GM19351 (cell line): ENCODE measurements around the gene CRYBG2.

Source experiments
- ATAC-seq: cut with Tn5 transposase; IDR thresholded peaks from one replicate; pipeline ENCODE4 v1.9.1; 2021; ENCODE audit warnings: mild to moderate bottlenecking, moderate library complexity; ENCODE audit not compliant: unreplicated experiment

Gene CRYBG2

GRCh38 chr1:26370591-26371382 lies 16.9 kb upstream of the CRYBG2 start:
- ATAC-seq: no peak

GRCh38 chr1:26368486-26368885 lies 14.6 kb upstream of the CRYBG2 start:
- ATAC-seq: no peak

GRCh38 chr1:26368006-26368405 lies 14.1 kb upstream of the CRYBG2 start:
- ATAC-seq: no peak

- ATAC-seq: no peak
Measured at GRCh38 chr1:26367441-26367840, 13.5 kb upstream of the CRYBG2 start.

GRCh38 chr1:26364956-26365355 lies 11.0 kb upstream of the CRYBG2 start:
- no peak for ATAC-seq

- no peak for ATAC-seq
Measured at GRCh38 chr1:26363549-26364448, 9.9 kb upstream of the CRYBG2 start.

GRCh38 chr1:26362331-26362730 lies 8.4 kb upstream of the CRYBG2 start:
- ATAC-seq: no peak

GRCh38 chr1:26361605-26362122 lies 7.7 kb upstream of the CRYBG2 start:
- no peak for ATAC-seq

GRCh38 chr1:26360807-26361604 lies 7.1 kb upstream of the CRYBG2 start:
- no peak for ATAC-seq

- no peak for ATAC-seq
Measured at GRCh38 chr1:26359981-26360806, 6.3 kb upstream of the CRYBG2 start.

GRCh38 chr1:26358411-26359384 lies 4.8 kb upstream of the CRYBG2 start:
- no peak for ATAC-seq

GRCh38 chr1:26357121-26357602 lies 3.2 kb upstream of the CRYBG2 start:
- no peak for ATAC-seq

GRCh38 chr1:26356106-26356505 lies 2.2 kb upstream of the CRYBG2 start:
- no peak for ATAC-seq

GRCh38 chr1:26354972-26355371 lies 1.0 kb upstream of the CRYBG2 start:
- no peak for ATAC-seq

GRCh38 chr1:26353210-26353859 lies 595 bp downstream of the CRYBG2 start:
- ATAC-seq: no peak

GRCh38 chr1:26352338-26352679 lies 1.6 kb downstream of the CRYBG2 start:
- ATAC-seq: no peak

- ATAC-seq: no peak
Measured at GRCh38 chr1:26351590-26352337, 2.2 kb downstream of the CRYBG2 start.
